A549 (cell line): ENCODE measurements around the gene RABL3. TPM values are rescaled to one million over a fixed set of nuclear protein-coding genes. Genes with fewer than 3 reads are reported as not detected.

Source experiments
- ATAC-seq, 2 experiments: fragments of 200-7000 bp in 1 of 2; fragments of >200 bp in 1 of 2; cut with Nextera tagmentation in 1 of 2; cut with Tn5 transposase in 1 of 2; 3 replicates each; pipeline versions ENCODE4 v1.8.0 to v1.9.1; 2018 to 2020; ENCODE audit warnings: mild to moderate bottlenecking in 1 of 2, moderate library complexity in 1 of 2
- CTCF ChIA-PET: fragments of 300-600 bp; sonication (Branson Sonifier 250); formaldehyde crosslinking; extraction: SDS; loops from one replicate; lab custom pipeline; 2021; ENCODE audit warnings: antibody characterized with exemption, inconsistent platforms; lab: Yijun Ruan, JAX
- POLR2A ChIA-PET: fragments of 350-600 bp; formaldehyde crosslinking; extraction: SDS; loops from one replicate; lab custom pipeline; 2021; ENCODE audit warnings: antibody characterized with exemption, inconsistent platforms; lab: Yijun Ruan, JAX
- DNase-seq, 2 experiments: peaks; one replicate each; pipeline versions ENCODE4 v3.0.0 to v3.0.0-alpha.2; 2011 to 2016; ENCODE audit warnings: low read depth in 1 of 2, low spot score in 1 of 2
- FAIRE-seq: peaks from 2 replicates; lab custom pipeline; 2011; peaks lifted over from hg19 to GRCh38; lab: Jason Lieb, UNC
- H3K27ac ChIP-seq, 2 experiments: fragments of >200 bp; sonication (Bioruptor Twin); formaldehyde crosslinking; 3 replicates each; pipeline ENCODE4 v1.5.1; 2016 to 2017
- H3K4me1 ChIP-seq: fragments of >200 bp; sonication (Bioruptor Twin); formaldehyde crosslinking; 3 replicates; pipeline ENCODE4 v1.6.1; 2016
- H3K4me2 ChIP-seq: fragments of >200 bp; sonication (Bioruptor Twin); formaldehyde crosslinking; 3 replicates; pipeline ENCODE4 v1.6.1; 2016
- H3K4me3 ChIP-seq: fragments of >200 bp; sonication (Bioruptor Twin); formaldehyde crosslinking; 3 replicates; pipeline ENCODE4 v1.5.1; 2016
- H3K9me3 ChIP-seq: fragments of >200 bp; sonication (Bioruptor Twin); formaldehyde crosslinking; 3 replicates; pipeline ENCODE4 v1.6.1; 2016
- ATOH8 ChIP-seq: fragments of 250-450 bp; sonication (Bioruptor Pico); IDR thresholded peaks from 2 replicates; pipeline ENCODE4 v1.5.0; 2020; ENCODE audit warnings: low read depth, mild to moderate bottlenecking, moderate library complexity
- CBX8 ChIP-seq: fragments of 200-600 bp; sonication (generic); IDR thresholded peaks from 2 replicates; pipeline ENCODE4 v1.6.1; 2016
- CEBPB ChIP-seq, 2 experiments: fragments of >200 bp in 1 of 2; sonication (Bioruptor Twin) in 1 of 2; formaldehyde crosslinking in 1 of 2; IDR thresholded peaks; 2 replicates each; pipeline ENCODE4 v1.6.1; 2012 to 2016
- CHD4 ChIP-seq: fragments of 200-600 bp; sonication (generic); IDR thresholded peaks from 2 replicates; pipeline ENCODE4 v1.6.1; 2016; ENCODE audit warnings: antibody characterized with exemption, mild to moderate bottlenecking, borderline replicate concordance
- EP300 ChIP-seq, 2 experiments: fragments of >200 bp; sonication (Bioruptor Twin); formaldehyde crosslinking; IDR thresholded peaks; 2 replicates in 1 of 2; 3 replicates in 1 of 2; pipeline ENCODE4 v1.6.1; 2016 to 2017
- FOSL2 ChIP-seq, 2 experiments: fragments of 450-650 bp in 1 of 2; fragments of >200 bp in 1 of 2; sonication (Bioruptor Twin) in 1 of 2; formaldehyde crosslinking; IDR thresholded peaks; 2 replicates each; pipeline versions ENCODE4 v1.5.0 to v1.6.1; 2016 to 2020; ENCODE audit warnings: mild to moderate bottlenecking in 1 of 2, moderate library complexity in 1 of 2
- HES2 ChIP-seq: fragments of >200 bp; sonication (Bioruptor Twin); formaldehyde crosslinking; IDR thresholded peaks from 2 replicates; pipeline ENCODE4 v1.6.1; 2016
- HEYL ChIP-seq: fragments of 250-450 bp; sonication (Bioruptor Pico); IDR thresholded peaks from 2 replicates; pipeline ENCODE4 v1.8.0; 2021; ENCODE audit warnings: mild to moderate bottlenecking, moderate library complexity
- KDM5A ChIP-seq: fragments of 200-600 bp; sonication (generic); IDR thresholded peaks from 2 replicates; pipeline ENCODE4 v1.6.1; 2016; ENCODE audit warnings: antibody characterized with exemption, mild to moderate bottlenecking
- MAFK ChIP-seq: fragments of 450-650 bp; IDR thresholded peaks from 2 replicates; pipeline ENCODE4 v1.6.1; 2014; ENCODE audit not compliant: partially characterized antibody
- MAZ ChIP-seq: fragments of 150-350 bp; IDR thresholded peaks from 2 replicates; pipeline ENCODE4 v1.6.1; 2014; ENCODE audit warnings: antibody characterized with exemption, low read depth, low read length, borderline replicate concordance
- MYC ChIP-seq: IDR thresholded peaks from 2 replicates; pipeline ENCODE4 v1.6.1; 2012; ENCODE audit warnings: mild to moderate bottlenecking, inconsistent platforms, low read length, improper control_type of control experiment, borderline replicate concordance
- NFE2L2 ChIP-seq: fragments of 150-350 bp; conservative IDR thresholded peaks from 2 replicates; pipeline ENCODE4 v1.6.1; 2014; ENCODE audit warnings: low read length
- PHF8 ChIP-seq: fragments of 200-600 bp; sonication (generic); IDR thresholded peaks from 2 replicates; pipeline ENCODE4 v1.6.1; 2016; ENCODE audit warnings: low read depth, mild to moderate bottlenecking, antibody characterized with exemption, moderate library complexity, borderline replicate concordance
- ZSCAN20 ChIP-seq: fragments of 250-450 bp; sonication (Bioruptor Pico); IDR thresholded peaks from 2 replicates; pipeline ENCODE4 v1.8.0; 2022; ENCODE audit warnings: mild to moderate bottlenecking, moderate library complexity
- WGBS: methylation state at CpG from one replicate; pipeline ENCODE4 v1.1.6; 2017; ENCODE audit errors: missing lambda C conversion rate; 5-methylcytosine and 5-hydroxymethylcytosine counted together
- polyA plus RNA-seq, 4 experiments: library from polyadenylated mRNA; depleted of rRNA in 3 of 4; stranded (reverse); fragments of >200 nt; fragmentation: RNase III in 1 of 4; extraction: RNeasy Plus Mini Kit Qiagen cat#74134 plus additional on column Dnase treatment in 1 of 4; gene quantifications; 2 replicates in 3 of 4; 3 replicates in 1 of 4; pipeline ENCODE4 v1.2.3, GENCODE V29; 2011 to 2017
- TF ChIP-seq, protein P1 (sequence below): fragments of >200 bp; sonication (Bioruptor Twin); formaldehyde crosslinking; IDR thresholded peaks from 3 replicates; pipeline ENCODE4 v1.5.1; 2016

RABL3 gene
- polyA plus RNA-seq, 2 of the 4 experiments (the other 2 are of a cell fraction): 14.0 to 29.0 TPM

GRCh38 chr3:120699333-120699732, 43.0 kb downstream of the RABL3 start:
- CTCF ChIA-PET: interaction anchor here (0.9 to 1.3 kb wide), 3 partner anchors 10 to 96 kb away, joined by 3 to 5 read pairs (median 3); no protein-coding TSS in a partner anchor
- POLR2A ChIA-PET: no interaction called here

GRCh38 chr3:120693439-120694171, 48.7 kb downstream of the RABL3 start:
- ATAC-seq: peak in 1 of 2 experiments; percentile 85; a peak in 3 of 6 replicates
- DNase-seq: peak in 1 of 2 experiments; percentile 71
- peak; percentile 89 for FAIRE-seq

More at GRCh38 chr3:120699333-120699732, 43.0 kb downstream of the RABL3 start:
- ATAC-seq (no peak), DNase-seq (no peak), FAIRE-seq (no peak)
- H3K27ac ChIP-seq: no peak overlapping the region
- no peak overlapping the region for H3K4me2 ChIP-seq
- WGBS: 72% methylated on average over 3 of the region's 3 CpGs
- no peak overlapping the region for H3K4me3 ChIP-seq
- H3K4me1 ChIP-seq: no peaks in the 10 kb centered on the region; the same call in 2 of the 3 replicates
- no peak for TF ChIP-seq NFE2L2
- TF ChIP-seq MAFK: peak; percentile 65
- peaks cover 11% of the 10 kb centered on the region for H3K9me3 ChIP-seq

DNA sequence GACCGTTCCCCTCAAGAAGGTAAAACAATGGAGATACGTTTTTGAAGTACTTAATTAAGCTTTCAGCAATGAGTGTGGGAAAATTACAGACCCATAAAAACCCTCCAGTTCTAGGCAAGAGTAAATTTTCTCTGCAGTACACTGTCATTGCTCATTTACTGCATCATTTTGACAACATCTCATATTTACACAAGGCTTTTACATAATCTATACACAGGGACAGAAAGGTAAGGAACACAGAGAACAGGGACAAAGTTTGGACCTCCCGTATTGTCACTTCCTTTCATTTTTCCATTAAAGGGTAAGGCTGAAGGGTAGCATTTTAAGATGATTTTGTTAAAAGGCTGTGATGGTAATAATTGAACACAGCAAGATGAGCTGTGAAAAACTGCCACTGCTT, 52.9 kb downstream of the RABL3 start:
- peaks cover 40% of the 10 kb centered on the region for H3K4me1 ChIP-seq
- H3K4me2 ChIP-seq: peak overlapping the region; percentile 2; the same call in 1 of the 3 replicates
- no peaks in the 10 kb centered on the region for H3K9me3 ChIP-seq
- TF ChIP-seq HEYL (CRISPR knock-in tag) (no peak), EP300 (IDR thresholded peaks at IDR 0.05) (no peak), CEBPB (IDR thresholded peaks at IDR 0.05) (no peak), HES2 (no peak)
- TF ChIP-seq, all 56 proteins: peak for 0
- no peak for FAIRE-seq
- no peak for DNase-seq
- CTCF ChIA-PET: no interaction called here
- POLR2A ChIA-PET: interaction anchor here (1.0 kb wide), 1 partner anchor 11 kb away, joined by 4 read pairs; no protein-coding TSS in a partner anchor
- Histone ChIP-seq H3K4me3 (no peak overlapping the region), H3K27ac (peak overlapping the region; percentile 22 to 38; a peak in 2 of 6 replicates)
- 61% methylated on average over 3 of the region's 3 CpGs for WGBS
- no peak for ATAC-seq

More at GRCh38 chr3:120693439-120694171, 48.7 kb downstream of the RABL3 start:
- Histone ChIP-seq H3K27ac (peak overlapping the region; percentile 79 to 86), H3K9me3 (no peaks in the 10 kb centered on the region), H3K4me1 (peaks cover 38% of the 10 kb centered on the region), H3K4me3 (no peak overlapping the region), H3K4me2 (peak overlapping the region; percentile 54)
- ChIA-PET POLR2A (interaction anchor here (1.6 kb wide), 1 partner anchor 15 kb away, joined by 5 read pairs; no protein-coding TSS in a partner anchor), CTCF (interaction anchor here (0.7 to 2.2 kb wide), 2 partner anchors 13 to 101 kb away, joined by 3 to 8 read pairs; no protein-coding TSS in a partner anchor)
- WGBS: 89% methylated on average over 1 of the region's 1 CpG
- TF ChIP-seq NFE2L2 (peak; percentile 89), MAFK (peak; percentile 97), HES2 (no peak), PHF8 (no peak), KDM5A (no peak), HEYL (CRISPR knock-in tag) (no peak), ZSCAN20 (CRISPR knock-in tag) (no peak), CBX8 (no peak), MAZ (no peak), CEBPB (IDR thresholded peaks at IDR 0.05) (0 out of 4 replicates have a peak, but pooled peaks of 1 of the 2 experiments have one; percentile 4), MYC (no peak), CHD4 (no peak), FOSL2 (IDR thresholded peaks at IDR 0.05) (no peak), FOSL2 (CRISPR knock-in tag; IDR thresholded peaks at IDR 0.05) (peak; percentile 48; the same call in 1 of the 2 replicates), ATOH8 (CRISPR knock-in tag) (no peak)
- TF ChIP-seq, protein P1, sequence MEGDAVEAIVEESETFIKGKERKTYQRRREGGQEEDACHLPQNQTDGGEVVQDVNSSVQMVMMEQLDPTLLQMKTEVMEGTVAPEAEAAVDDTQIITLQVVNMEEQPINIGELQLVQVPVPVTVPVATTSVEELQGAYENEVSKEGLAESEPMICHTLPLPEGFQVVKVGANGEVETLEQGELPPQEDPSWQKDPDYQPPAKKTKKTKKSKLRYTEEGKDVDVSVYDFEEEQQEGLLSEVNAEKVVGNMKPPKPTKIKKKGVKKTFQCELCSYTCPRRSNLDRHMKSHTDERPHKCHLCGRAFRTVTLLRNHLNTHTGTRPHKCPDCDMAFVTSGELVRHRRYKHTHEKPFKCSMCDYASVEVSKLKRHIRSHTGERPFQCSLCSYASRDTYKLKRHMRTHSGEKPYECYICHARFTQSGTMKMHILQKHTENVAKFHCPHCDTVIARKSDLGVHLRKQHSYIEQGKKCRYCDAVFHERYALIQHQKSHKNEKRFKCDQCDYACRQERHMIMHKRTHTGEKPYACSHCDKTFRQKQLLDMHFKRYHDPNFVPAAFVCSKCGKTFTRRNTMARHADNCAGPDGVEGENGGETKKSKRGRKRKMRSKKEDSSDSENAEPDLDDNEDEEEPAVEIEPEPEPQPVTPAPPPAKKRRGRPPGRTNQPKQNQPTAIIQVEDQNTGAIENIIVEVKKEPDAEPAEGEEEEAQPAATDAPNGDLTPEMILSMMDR: no peak
